HG02970 (cell line): ENCODE data around the gene PNPLA8.
"Not testable (repeated sequence)": the region's sequence is repeated elsewhere in the genome, so short reads cannot be mapped to it uniquely, and the experiment has no call there.

Experiments
- ATAC-seq: cut with Tn5 transposase; IDR thresholded peaks from one replicate; pipeline ENCODE4 v1.9.1; 2021; ENCODE audit warnings: mild to moderate bottlenecking, moderate library complexity, moderate number of reproducible peaks; ENCODE audit not compliant: unreplicated experiment, low FRiP score

Gene PNPLA8, protein sequence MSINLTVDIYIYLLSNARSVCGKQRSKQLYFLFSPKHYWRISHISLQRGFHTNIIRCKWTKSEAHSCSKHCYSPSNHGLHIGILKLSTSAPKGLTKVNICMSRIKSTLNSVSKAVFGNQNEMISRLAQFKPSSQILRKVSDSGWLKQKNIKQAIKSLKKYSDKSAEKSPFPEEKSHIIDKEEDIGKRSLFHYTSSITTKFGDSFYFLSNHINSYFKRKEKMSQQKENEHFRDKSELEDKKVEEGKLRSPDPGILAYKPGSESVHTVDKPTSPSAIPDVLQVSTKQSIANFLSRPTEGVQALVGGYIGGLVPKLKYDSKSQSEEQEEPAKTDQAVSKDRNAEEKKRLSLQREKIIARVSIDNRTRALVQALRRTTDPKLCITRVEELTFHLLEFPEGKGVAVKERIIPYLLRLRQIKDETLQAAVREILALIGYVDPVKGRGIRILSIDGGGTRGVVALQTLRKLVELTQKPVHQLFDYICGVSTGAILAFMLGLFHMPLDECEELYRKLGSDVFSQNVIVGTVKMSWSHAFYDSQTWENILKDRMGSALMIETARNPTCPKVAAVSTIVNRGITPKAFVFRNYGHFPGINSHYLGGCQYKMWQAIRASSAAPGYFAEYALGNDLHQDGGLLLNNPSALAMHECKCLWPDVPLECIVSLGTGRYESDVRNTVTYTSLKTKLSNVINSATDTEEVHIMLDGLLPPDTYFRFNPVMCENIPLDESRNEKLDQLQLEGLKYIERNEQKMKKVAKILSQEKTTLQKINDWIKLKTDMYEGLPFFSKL

DNA sequence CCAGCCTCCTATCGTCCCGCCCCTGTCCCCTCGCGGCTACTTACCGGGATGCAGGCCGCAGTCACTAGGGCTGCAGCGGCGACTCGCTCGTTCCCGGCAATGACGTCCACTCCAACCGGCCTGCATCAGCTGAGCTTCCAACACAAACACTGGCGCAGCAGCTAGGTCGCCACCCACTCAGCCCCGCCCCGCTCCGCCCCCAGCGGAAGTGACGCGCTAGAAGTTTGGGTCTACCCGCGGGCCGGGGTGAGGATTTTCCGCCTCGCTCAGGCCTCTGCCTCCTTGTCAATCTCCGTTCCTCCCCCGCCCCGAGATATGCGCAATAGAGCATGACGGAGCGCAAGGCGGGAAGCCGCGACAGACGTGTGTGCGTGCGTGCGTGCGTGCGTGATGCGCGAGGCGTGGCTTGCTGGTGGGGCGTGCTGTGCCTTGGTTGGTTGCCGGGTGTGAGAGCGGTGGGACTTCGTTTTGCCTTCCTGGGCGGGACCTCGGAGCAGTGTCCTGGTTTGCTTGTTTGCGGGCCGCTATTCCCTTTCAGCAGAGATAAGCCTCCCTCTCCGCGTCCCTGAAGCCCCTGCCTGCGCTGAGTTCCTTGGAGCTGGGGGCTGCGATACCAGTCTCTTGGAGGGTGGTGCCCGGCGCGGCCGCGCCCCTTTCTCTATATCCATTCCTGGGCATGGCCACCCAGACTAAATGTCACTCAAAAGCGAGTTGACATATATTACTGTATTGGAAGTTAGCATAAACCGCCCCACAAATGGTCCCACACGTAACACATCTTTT, at the start of gene PNPLA8:
Gene PNPLA8 (minus strand): TSS at position 151 of the 783 bp plus-strand sequence. CDS start 10,644 bp downstream, outside the sequence.
- ATAC-seq, result peak; percentile 97

DNA sequence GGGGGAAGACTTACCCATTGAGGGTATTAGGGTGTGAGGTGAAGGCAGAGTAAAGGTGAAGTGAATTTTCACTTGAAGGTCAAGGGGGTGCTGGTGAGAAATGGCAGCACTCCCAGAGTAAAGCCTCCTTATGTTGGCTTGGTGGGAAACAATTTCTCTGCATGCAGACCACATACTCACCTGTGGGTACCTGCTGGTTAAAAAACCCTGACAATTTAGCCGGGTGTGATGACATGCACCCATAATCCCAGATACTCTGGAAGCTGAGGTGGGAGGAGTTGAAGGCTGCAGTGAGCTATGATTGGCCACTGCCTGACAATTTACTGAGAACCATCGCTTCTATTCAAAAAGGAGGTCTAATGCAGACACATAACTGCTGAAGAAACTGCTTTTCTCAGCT, 49.2 kb upstream of the PNPLA8 start:
- no peak for ATAC-seq

DNA sequence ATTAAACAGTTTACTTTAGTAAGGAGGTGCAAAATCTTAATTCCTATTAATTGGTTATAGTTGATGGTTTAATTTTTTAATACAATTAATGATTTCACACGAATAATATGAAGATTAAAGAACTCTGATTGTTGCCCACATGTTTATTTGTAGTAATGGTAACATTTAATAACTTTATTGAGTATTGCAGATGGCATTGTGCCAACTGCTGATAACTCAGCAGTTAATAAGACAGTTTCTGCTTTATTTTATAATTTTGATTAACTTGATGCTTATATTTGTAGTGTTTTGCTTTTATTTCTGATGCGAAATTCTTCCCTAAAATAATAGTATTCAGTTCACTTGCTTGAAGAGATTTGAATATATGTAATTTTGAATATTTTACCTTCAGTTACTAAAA, 46.5 kb upstream of the PNPLA8 start:
- no peak for ATAC-seq

- peak; percentile 11 for ATAC-seq
Observed at GRCh38 chr7:108570146-108570755, 44.3 kb upstream of the PNPLA8 start.

DNA sequence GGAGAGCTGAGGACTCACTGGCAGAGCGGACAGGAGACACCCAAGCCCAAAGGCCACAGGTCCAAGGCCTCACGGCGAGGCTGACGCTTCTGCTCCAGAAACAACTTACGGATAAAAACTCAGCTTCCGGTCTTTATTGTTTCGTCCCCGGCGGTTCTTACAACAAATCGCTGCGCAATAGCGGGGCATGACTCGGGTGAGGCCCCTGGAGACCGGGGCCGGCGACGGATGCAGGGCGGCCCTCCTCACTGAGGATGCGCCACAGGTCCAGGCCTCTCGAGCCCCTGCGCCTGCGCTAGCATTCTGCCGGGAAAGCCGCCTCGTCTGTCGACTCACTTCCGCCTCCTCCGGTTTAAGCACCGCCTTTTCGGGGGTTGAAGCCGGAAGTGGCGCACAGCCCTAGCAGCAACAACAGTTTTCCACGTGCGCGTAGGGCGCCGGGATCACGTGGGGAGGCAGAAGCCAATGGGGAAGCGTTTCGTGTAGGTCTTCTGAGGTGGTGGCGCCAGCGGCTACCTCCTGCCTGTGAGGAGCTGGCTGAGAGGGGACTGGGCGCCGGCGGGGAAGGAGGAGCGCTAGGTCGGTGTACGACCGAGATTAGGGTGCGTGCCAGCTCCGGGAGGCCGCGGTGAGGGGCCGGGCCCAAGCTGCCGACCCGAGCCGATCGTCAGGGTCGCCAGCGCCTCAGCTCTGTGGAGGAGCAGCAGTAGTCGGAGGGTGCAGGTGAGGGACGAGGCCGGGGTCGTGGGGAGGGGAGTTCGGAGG, 43.6 kb upstream of the PNPLA8 start, which contains the start of the genes DNAJB9 and THAP5:
Gene DNAJB9 (plus strand): TSS at position 494 of the 765 bp plus-strand sequence. CDS start 1,853 bp downstream, outside the sequence.
Gene THAP5 (minus strand): TSS at position 326 of the 765 bp plus-strand sequence. CDS start 137 bp downstream, at position 189.
- peak; percentile 96 for ATAC-seq

- no peak for ATAC-seq
Observed at GRCh38 chr7:108568801-108569380, 43.0 kb upstream of the PNPLA8 start.

- ATAC-seq, result no peak
Observed at GRCh38 chr7:108565987-108566386, 40.1 kb upstream of the PNPLA8 start.

GRCh38 chr7:108561047-108561619, 35.2 kb upstream of the PNPLA8 start:
- no peak for ATAC-seq

DNA sequence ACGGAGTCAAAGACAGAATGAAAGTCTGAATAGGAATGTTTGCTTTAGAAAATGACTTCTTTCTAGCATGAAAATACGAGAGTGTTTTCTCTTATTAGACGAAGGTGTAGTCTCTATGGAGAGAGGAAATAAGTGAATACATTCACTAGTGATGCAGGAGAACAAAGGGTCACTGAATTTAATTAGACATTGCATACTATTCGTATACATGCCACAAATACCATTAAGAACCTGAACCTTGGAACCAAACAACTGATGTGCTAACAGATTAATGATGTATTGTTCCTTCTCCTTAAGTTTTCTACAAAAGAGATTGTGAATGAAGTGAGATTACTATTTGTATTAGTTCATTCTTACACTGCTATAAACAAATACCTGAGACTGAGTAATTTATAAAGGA, 33.3 kb upstream of the PNPLA8 start:
- no peak for ATAC-seq

GRCh38 chr7:108557617-108558016, 31.7 kb upstream of the PNPLA8 start:
- no peak for ATAC-seq

GRCh38 chr7:108557191-108557590, 31.3 kb upstream of the PNPLA8 start:
- ATAC-seq, result no peak

GRCh38 chr7:108556665-108557064, 30.7 kb upstream of the PNPLA8 start:
- ATAC-seq, result not testable (repeated sequence)

- not testable (repeated sequence) for ATAC-seq
Observed at GRCh38 chr7:108548141-108548896, 22.4 kb upstream of the PNPLA8 start.

- no peak for ATAC-seq
Observed at GRCh38 chr7:108541478-108541877, 15.5 kb upstream of the PNPLA8 start.

DNA sequence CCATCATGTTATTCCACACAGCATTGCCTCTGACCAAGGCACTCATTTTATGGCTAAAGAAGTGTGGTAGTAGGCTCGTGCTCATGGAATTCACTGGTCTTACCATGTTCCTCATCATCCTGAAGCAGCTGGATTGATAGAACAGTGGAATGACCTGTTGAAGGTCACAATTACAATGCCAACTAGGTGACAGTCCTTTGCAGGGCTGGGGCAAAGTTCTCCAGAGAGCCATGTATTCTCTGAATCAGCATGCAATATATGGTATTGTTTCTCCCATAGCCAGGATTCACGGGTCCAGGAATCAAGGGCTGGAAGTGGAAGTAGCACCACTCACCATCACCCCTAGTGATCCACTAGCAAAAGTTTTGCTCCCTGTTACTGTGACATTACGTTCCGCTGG, 12.8 kb upstream of the PNPLA8 start:
- ATAC-seq, result not testable (repeated sequence)

GRCh38 chr7:108538236-108538635, 12.3 kb upstream of the PNPLA8 start:
- ATAC-seq, result not testable (repeated sequence)

DNA sequence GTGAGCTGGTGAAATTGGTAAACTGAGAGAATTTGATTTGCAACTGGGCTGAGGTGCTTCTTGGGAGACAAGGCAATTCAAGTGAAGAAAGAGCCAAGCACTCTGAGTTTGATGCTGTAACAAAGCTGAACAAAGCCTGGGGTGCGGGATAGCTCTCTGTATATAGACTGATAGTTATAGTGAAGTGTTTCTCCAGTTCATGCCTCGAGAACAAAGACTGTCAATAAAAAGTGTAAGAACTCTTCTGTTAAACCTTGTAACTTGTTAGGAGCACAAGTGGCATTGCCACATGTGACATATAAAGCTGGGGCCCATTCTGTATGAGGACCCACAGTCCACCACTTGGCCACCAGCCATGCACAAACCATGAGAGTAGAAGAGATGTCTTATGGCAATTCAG, 11.3 kb upstream of the PNPLA8 start:
- no peak for ATAC-seq

DNA sequence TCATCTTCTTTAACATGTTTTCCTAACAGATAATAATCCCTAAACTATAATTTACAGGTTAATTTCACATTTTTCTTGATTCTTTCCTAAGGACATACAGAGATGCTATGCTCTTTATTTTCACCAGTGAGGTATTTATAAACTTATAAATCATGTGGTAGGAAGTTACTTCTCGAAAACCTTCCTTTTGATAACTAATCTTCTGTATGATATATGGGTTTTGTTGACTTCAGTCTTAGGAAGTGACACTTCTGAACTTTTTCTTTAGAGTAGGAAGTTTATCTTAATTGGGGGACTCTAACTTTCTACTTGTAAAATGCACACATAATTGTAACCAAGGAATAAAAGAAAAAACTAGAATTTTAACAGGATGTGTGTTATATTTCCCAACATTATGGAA, 9.8 kb upstream of the PNPLA8 start:
- ATAC-seq, result no peak
